ENCODE results near the gene MAP3K8. TPM values are rescaled to one million over a fixed set of nuclear protein-coding genes. Genes with fewer than 3 reads are reported as not detected.

The MAP3K8 gene
- total and polyA plus RNA-seq, 9 of the 15 experiments (the other 6 are each of a cell fraction or from before 2014, with no cell fraction given) = 6.9 to 23.6 (median 13.6) TPM

- TF ChIP-seq ATF1 (CRISPR knock-in tag; IDR thresholded peaks at IDR 0.05) (no peak), ATF1 (tag; IDR thresholded peaks at IDR 0.05) (0 out of 2 replicates have a peak, but pooled peaks have one; percentile 39), HDAC8 (tag; IDR thresholded peaks at IDR 0.05) (peak; percentile 97), PBX2 (CRISPR knock-in tag; IDR thresholded peaks at IDR 0.05; ENCODE audit: low read depth) (no peak), PBX2 (tag; conservative IDR thresholded peaks at IDR 0.05; ENCODE audit: low read depth) (peak; percentile 65), CUX1 (CRISPR knock-in tag; IDR thresholded peaks at IDR 0.05) (peak; percentile 81; the same call in 1 of the 2 replicates), HBP1 (CRISPR knock-in tag; IDR thresholded peaks at IDR 0.05) (0 out of 2 replicates have a peak, but pooled peaks have one; percentile 51), DIDO1 (tag; IDR thresholded peaks at IDR 0.05; ENCODE audit: low read depth) (peak; percentile 62; the same call in 1 of the 2 replicates), ZNF740 (CRISPR knock-in tag; IDR thresholded peaks at IDR 0.05) (no peak), ZNF740 (tag; IDR thresholded peaks at IDR 0.05) (peak in 1 of 2 experiments; percentile 98; a peak in 2 of 4 replicates), PML (IDR thresholded peaks at IDR 0.05; ENCODE audit: low read length) (no peak), NR2C1 (IDR thresholded peaks at IDR 0.05) (no peak), NR2C1 (tag; IDR thresholded peaks at IDR 0.05) (peak; percentile 90), KLF1 (tag; IDR thresholded peaks at IDR 0.05) (peak; percentile 19; the same call in 1 of the 2 replicates), DDX20 (tag; IDR thresholded peaks at IDR 0.05; ENCODE audit: low read depth) (peak; percentile 95), HLTF (IDR thresholded peaks at IDR 0.05) (no peak), MYNN (IDR thresholded peaks at IDR 0.05) (no peak), MYNN (CRISPR knock-in tag; IDR thresholded peaks at IDR 0.05) (no peak)
These were observed 8.5 kb upstream of the MAP3K8 start (continued) for GRCh38 chr10:30425336-30426075.
